ENCODE measurements around the gene PPP1R16B.

The PPP1R16B gene

DNA sequence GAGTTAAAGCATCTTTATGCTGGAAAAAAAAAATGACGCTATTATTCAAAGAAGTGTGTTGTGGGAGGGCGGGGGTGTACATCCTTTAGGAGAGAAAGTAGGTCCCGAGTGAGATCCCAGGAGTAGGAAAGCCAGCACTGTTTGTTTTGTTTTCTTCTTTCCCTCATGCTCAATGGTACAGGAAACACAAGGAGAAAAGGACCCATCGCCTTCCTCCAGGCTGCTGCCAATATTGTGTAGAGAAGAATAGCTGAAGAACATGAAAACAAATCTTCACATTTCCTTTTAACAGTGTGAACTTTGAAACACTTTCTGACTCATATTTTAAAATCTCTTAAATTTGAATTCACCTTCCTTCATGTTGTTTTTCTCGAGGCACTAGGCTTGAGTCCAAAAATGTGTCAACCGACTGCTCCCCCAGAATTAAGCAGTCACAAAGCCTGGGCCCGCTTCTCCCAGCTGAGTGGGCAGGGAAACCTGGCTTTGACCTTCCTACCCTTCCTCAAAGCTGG is 22.3 kb downstream of the PPP1R16B start:
- DNase-seq (ENCODE audit: low spot score) = no peak

DNA sequence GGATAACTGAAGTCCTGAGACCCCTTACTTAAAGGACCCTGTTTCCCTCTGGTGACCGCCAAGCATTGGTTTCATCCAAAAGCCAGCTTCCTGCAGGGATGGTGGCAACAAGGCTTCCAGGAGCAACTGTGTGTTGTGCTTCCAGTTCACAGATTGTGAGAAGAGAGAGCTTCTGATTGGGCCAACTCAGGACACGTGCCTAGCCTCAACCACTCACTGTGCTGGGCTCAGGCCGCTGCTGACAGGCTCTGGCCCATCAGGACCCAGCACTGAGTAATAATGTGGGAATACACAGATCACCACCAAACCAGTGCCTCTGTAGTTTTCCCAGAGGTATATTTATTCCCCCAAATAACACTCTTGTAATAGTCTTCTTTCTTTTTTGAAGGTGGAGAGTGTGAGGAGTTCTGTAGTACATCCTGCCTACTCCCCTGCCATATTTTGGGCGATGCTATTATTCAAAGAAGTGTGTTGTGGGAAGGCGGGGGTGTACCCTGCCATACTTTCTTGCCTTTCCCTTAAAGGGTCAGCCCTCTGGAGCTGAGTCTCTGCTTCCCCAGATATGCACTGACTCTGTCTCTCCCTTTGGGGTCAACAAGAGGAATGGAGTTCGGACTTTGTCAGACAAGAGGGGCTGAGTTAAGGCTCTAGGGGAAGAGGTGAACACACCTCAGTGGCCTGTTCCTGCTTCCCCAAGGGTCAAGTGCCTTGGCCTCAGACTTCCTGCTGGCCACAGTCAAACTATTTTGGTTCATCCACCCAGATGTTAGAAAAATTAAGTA is 23.2 kb downstream of the PPP1R16B start:
- DNase-seq (ENCODE audit: low spot score) = no peak

DNA sequence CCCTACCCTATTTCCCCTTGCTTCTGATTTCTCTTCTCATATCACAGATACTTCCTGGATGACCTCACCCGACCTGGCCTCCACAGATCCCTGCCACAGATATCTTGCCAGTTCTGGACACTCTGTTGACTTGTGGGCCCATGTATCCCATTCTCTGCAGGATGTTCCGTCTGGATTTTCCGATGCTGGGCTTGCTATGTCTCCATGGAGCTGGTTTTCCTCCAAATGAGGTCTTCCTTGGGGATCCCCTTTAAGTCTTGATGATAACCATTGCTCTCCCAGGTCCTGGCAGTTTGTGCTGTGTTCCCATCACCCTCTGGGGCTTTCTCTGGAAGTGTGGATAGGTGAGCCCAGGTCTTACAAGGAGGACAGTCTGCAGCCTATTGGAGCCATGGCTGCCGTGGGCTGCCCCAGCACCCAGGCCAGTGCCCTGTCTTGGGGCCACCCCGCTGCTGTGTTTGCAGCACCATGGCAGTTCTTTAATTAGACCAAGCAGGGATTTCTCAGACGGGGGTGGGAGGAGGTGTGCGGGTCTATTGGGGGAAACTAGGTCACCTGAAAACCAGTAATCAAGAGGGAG is 23.9 kb downstream of the PPP1R16B start:
- no peak for DNase-seq (ENCODE audit: low spot score)

DNA sequence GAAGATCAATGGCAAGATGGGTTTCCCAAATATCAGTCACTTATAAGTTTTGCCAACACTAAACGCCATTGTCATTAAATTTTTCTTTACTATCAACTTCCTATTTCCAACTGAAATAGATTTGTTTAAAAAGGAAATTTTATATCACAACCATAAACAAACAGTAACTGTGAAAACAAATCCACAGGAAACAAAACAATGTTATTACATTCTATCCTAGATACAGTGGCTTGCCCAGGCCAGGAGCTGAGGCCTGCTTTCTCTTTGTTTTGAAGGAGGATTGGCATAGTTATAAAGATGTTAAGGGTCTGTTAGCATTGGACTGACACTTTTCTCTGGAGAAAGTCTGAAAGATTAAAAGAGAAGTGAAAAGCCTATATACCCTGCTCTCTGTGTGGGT is 24.9 kb downstream of the PPP1R16B start:
- DNase-seq (ENCODE audit: low spot score) = no peak

DNA sequence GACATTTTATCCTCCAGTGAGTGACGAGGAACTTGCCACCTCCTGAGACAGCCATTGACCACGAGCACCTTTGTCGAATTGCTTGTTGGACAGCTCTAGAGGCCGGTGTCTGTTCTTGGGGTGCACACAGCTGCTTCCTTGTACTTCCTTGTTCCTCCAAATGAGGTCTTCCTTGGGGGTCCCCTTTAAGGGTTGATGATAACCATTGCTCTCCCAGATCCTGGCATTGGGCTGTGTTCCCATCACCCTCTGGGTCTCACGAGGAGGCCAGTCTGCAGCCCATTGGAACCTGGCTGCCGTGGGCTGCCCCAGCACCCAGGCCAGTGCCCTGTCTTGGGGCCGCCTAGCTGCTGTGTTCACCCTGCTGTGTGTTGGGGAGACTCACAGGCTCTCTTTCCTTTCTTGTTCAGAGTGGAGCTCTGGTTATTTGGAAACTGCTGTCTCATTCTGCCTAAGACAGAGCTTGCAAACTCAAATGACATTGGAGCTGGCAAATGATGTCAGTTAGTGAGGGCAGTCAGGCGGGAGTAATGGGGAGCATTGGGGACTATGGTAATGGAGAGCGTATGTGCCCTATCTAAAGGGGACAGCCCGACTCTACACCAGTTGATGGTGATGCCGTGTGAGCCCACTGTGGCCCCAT is 25.7 kb downstream of the PPP1R16B start:
- DNase-seq (ENCODE audit: low spot score) = no peak

DNA sequence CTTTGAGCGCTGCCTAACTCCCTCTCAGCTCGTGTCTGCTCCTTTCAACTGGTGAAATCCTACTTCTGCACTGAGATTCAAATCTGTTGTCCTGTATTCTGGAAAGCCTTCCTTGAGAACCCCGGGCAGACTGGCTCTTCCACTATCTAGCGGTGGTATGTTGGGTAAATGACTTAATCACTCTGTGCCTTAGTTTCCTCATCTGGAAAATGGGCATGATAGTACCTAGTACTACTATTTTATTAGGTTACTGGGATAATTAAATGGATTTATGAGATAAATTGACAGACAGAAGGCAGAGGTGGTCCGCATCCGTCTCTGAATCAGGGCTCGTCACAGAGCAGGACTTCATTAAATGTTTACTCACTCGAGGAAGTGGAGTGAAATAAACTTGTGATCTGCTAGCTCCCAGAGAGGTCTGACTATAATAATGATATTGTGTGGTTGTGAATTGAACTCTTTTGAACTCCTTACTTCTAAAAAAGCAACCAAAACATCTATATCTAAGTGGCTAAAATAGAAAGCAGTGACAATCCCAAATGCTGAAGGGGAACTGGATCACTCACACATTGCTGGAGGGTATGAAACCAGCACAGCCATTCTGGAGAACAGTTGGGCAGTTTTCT is 26.6 kb downstream of the PPP1R16B start:
- no peak for DNase-seq (ENCODE audit: low spot score)

DNA sequence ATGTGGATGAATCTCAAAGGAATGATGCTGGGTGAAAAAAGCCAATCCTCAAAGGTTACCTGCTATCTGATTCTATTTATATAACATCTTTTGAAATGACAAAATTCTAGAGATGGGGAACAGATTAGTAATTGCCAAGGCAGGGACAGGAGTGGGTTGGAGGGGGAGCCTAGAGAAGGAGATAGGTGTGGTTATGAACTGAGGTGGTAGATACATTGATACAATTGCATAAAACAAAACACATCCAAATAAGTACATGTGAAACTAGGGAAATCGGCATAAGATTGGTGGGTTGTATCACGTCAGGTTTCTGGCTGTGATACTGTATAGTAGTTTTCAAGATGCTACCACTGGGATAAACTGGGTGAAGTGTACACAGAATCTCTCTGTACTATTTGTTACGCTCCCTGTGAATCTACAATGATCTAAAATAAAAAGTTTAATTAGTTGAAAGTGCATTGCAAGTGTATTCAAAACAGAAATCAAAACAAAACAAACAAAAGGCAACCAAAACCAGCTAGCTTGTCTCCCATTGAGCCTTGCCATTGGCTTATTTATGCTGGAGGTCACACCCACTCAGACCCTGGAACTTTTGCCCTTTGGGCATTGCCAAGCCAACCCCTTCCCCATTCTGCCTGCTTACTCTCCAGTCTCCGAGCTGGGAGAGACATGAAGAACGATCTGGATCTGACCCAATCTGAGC is 27.8 kb downstream of the PPP1R16B start:
- DNase-seq (ENCODE audit: low spot score) = no peak

DNA sequence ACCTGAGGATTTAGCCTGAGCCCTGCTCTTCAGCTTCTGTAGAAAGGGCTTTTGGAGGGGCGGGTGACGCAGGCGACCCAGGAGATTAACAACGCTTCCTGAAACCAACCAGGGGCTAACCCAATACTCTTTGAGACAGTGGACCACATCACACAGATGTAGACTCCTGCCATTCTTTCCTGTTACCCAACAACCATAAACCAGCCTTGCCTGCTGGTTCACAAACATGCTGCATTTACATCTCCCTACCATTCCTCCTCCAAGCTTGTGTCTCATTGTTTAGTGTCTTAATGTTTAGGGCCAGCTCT is 28.3 kb downstream of the PPP1R16B start:
- no peak for DNase-seq (ENCODE audit: low spot score)

DNA sequence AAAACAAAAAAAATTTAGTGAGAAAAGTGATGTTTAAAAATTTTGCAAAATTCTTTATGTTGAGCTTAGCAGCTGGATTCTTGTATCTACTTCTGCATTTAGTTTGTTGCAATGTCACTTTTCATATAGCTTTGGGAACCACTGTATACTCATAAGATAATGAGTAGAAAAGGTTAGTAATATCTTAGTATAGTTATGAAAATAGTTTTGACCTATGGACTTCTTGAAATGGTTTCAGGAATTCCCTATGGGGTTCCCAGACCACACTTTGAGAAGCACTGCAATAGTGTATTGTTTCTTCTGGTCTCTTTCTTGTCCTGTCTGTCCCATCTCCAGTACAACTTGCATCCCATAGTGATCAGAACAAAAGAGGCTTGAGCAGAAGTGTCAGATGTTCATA is 29.4 kb downstream of the PPP1R16B start:
- no peak for DNase-seq (ENCODE audit: low spot score)

DNA sequence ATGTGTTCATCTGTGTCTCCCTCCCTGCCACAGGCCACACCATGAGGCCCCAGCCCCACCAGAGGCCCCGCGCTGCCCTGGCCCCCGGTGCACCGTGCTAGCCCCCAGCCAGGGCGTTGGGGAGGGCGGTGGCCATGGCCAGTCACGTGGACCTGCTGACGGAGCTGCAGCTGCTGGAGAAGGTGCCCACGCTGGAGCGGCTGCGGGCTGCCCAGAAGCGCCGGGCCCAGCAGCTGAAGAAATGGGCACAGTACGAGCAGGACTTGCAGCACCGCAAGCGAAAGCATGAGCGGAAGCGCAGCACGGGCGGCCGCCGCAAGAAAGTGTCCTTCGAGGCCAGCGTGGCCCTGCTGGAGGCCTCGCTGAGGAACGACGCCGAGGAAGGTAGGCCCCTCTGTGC is 30.3 kb downstream of the PPP1R16B start:
- no peak for DNase-seq (ENCODE audit: low spot score)

DNA sequence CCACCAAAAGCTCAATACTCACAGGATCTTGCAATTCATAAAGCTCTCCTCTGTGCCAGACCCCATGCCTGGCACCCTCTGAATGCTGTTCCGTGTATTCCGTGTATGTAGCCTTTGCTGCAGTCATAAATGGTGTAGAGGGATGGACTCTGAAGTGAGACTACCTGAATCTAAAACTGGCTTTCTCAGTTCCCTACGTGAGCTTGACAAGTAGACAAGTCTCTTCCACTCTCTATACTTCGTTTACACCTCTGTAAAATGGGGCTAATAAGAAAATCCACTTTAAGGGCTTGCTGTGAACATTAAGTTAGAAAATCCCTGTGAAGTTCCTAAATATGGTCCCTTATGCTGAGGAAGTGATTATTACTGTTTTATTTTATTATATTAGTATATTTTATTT is 31.5 kb downstream of the PPP1R16B start:
- no peak for DNase-seq (ENCODE audit: low spot score)

DNA sequence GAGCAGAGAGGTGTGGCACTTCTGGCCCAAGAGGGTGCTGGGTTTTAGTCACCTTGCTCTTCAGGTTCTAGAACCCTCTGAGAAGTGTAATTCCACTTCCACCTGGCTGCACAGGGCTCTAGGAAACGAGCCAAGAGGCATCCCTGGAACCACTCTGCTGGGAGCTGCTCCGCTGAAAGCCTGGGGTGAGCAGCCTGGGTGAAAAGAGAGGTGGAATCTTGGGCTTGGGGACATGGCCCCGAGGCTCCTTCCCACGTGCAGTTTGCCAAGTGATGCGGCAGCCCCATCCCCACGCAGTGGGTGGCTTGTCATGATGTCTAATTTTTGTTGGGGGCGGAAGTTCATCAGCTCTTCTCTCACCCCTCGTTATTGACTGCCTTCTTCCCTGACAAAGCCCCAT is 32.8 kb downstream of the PPP1R16B start:
- no peak for DNase-seq (ENCODE audit: low spot score)

DNA sequence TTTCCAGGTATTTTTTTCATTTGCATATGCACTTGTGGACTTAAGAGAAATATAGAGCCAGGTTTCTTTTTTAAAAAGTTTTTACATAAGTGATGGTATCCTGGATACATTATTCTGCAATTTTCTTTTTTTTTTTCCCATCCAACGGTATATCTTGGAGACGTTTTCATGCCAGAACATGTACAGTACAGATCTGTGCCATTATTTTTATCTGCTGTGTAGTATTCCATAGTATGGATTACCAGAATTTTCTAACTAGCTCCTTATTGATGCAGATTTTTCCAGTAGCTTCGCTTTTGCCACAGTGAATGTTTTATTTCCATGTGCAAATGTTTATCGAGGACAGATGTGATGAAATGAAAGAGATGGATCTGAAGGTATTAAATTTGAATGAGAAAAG is 34.1 kb downstream of the PPP1R16B start:
- DNase-seq (ENCODE audit: low spot score) = no peak

DNA sequence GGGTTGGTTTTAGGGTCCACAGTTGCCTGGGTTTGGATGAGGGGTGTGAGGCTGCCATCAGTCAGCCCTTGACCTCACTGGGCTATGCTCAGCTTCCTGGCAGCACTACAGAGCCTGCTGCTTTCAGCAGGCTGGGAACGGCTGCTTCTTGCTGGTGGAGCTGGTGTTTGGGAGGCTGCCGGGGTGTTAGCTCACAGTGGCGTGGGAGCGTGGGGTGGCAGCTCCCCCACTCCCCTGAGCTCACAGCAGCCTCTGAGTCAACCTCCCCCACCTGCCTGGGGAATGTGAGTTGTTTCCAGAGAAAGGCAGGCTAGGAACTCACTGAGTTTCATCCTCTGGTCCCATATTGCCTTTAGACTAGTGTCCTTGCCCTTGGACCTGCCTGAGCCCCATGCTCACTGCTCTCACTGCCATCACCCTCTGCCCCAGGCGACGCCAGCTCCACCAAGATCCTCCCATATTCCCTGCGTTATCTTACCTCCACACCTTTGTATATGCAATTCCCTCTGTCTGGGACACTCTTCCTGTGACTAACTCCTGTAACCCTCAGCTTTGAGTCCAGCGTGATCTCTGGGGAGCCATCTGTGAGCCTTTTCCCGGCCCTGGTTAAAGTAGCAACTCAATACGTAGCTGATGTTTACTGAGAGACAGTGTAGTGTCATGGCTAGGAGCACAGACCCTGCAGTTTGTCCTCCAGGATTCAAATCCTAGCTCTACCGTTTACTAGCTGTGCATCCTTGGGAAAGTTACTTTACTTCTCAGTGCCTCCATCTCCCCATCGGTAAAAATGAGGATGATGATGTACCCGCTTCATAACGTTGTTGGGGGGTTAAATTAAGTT is 34.8 kb downstream of the PPP1R16B start:
- DNase-seq (ENCODE audit: low spot score) = no peak

DNA sequence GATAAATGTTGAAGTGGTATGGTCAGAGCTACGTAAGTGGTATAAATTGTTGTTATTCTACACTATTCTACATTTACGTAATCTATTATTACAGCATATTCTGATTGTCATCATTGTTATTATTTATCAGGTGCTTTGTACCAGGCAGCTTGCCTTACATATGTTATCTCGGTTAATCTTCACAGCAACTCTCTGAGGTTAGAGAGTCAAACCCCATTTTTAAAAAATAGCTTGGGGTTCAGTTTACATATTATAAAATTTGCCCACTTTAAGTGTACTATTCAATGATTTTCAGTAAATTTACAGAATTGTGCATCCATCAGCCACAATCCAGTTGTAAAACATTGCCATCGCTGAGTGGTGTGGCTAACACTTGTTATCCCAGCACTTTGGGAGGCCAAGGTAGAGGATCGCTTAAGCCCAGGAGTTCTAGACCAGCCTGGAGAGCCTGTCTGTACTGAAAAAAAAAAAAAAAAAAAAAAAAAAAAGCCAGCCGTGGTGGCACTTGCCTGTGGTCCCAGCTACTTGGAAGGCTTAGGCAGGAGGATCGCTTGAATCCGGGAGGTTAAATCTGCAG is 35.5 kb downstream of the PPP1R16B start:
- DNase-seq (ENCODE audit: low spot score) = no peak

DNA sequence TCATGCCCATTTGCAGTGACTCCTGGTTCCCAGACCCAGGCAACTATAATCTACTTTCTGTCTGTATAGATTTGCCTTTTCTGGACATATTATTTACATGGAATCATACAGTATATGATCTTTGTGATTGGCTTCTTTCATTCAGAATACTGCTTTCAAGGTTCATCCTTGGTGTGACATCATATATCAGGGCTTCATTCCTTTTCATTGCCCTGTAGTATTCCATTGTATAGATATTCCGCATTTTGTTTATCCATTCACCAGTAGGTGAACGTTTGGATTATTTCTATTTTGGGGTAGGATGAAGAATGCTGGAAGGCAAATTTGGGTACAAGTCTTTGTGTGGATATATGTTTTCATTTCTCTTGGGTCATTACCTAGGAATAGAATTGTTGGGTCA is 36.1 kb downstream of the PPP1R16B start:
- no peak for DNase-seq (ENCODE audit: low spot score)

DNA sequence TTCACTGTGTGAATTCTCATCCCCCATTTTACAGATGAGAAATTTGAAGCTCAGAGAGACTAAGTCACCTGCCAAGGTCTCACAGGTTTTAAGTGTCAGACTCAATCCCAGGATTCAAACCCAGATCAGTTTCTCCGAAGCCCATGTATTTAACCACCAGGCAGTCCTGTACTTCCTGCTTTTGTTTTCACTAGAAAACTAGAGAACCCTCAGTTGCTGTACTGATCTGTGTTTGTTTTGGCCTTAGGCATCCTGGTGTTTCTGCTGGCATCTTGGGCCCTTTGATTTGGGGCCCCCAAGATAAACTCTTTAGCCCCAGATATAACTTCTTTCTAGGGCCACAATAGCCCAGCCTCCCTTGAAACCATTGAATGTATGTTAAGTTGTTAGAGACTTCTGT is 36.5 kb downstream of the PPP1R16B start:
- no peak for DNase-seq (ENCODE audit: low spot score)

DNA sequence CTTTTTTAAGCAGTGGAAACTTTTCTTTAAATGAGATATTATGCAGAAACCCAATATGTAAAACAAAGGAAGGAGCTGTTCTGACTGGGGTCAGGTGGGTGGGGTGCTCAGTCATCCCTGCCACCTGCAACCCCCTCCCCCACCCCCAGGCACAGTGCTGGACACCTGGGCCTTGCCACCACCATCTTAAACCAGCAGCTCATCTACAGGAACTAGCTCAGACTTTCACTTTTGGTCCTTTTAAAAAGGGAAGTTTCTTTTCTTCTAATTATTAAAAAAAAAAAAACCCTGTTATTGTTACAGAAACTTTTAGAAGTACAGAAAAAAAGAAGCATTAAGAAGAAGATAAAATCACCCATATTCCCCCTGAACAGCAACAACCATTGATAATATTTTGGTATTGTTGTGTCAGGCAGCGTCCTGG is 37.1 kb downstream of the PPP1R16B start:
- DNase-seq (ENCODE audit: low spot score) = no peak

DNA sequence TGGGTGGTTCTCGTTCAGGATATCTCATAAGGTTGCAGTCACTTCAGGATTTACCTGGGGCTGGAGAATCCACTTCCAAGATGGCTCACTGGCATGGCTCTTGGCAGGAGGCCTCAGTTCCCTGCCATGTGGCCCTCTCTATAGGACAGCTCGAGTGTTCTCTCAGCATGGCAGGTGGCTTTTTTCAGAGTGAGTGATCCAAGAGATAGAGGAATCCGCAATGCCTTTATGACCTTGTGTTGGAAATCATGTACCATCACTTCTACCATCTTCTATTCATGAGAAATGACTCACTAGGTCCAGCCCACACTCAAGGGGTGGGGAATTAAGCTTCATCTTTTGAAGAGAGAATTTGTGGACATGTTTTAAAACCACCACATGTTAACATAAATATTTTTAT is 37.8 kb downstream of the PPP1R16B start:
- no peak for DNase-seq (ENCODE audit: low spot score)

DNA sequence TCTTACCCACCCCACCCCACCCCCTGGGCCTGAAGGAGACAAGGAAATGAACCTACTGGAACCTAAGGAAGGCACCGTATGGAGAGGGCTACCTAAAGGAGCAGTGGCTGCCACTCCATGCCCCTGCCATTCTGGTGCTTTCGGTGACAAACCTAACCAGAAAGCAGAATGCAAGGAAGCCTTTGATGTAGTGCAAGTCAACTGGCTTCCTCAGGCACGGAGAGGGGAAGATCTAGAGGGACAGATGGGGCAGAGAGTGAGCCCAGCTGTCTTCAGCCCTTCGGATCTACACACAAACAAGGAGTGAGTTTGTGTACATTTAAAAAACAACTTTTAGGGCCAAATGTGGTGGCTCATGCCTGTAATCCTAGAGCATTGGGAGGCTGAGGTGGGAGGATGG is 39.5 kb downstream of the PPP1R16B start:
- DNase-seq (ENCODE audit: low spot score) = no peak

DNA sequence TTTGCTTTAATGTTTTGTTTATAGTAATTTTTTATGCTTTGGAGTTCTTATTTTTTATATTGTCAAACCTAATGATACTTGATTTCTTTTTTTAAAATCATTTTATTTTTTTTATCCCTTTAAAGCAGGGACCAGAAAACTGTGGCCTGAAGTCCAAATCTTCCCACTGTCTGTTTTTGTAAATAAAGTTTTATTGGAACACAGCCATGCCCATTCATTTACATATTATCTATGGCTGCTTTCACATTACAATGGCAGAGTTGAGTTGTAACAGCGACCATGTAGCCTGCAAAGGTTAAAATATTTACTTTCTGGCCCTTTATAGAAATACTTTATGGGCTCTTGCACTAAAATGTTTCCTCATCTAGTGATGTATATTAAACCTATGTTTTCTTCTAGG is 42.3 kb downstream of the PPP1R16B start:
- DNase-seq (ENCODE audit: low spot score) = no peak

All from RKO (cell line).